Measurements from ENCODE around the gene TMEM169.
A peak's percentile ranks its signal among the peaks of the same experiment; 100 is the strongest.

The TMEM169 gene

GRCh38 chr2:216103213-216103612 lies 21.5 kb downstream of the TMEM169 start:
- no peak for DNase-seq (ENCODE audit: insufficient read length, low spot score)
- no peak for FAIRE-seq

- no peak for DNase-seq (ENCODE audit: insufficient read length, low spot score)
- FAIRE-seq: no peak
Measured at GRCh38 chr2:216104691-216105090, 23.0 kb downstream of the TMEM169 start.

GRCh38 chr2:216107320-216107719 lies 25.6 kb downstream of the TMEM169 start:
- DNase-seq (ENCODE audit: insufficient read length, low spot score) (no peak), FAIRE-seq (no peak)

- FAIRE-seq: no peak
Measured at GRCh38 chr2:216107760-216108159, 26.0 kb downstream of the TMEM169 start.

DNA sequence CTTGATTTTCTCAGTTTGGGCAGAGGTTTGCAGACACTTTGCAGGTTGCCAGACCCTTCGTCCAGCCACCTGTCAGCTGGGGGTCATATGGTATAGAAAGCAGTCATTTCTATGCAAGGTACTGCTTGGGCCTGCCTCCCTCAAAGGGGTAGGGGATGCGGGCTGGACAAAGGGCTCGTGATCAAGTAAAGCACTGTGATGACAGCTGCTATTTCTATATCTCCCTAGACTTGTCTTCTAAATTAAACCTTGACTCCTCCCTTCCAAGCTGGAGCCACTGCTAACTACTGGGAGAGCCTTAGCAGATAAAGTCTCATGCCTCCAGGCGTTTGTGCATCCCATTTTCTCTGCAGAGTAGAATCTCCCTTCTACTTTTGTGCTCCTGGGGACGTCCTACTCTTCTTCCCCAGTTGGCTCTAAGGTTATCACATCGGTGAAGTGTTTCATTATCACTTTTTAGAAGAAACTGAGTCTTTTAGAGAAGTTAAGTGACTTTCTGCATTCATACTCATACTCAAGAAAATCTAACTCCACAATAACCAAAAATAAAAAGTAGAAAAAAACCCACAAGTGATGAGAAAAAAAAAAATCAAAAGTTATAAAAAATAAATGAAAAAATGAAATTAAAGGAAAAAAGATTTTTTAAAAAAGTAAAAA lies 26.7 kb downstream of the TMEM169 start:
- FAIRE-seq (no peak), DNase-seq (ENCODE audit: insufficient read length, low spot score) (no peak)

More at GRCh38 chr2:216107760-216108159, 26.0 kb downstream of the TMEM169 start:
- no peak for DNase-seq (ENCODE audit: insufficient read length, low spot score)

GRCh38 chr2:216108967-216109921 lies 27.5 kb downstream of the TMEM169 start, which contains the start of gene XRCC5:
TSS of gene XRCC5 (plus strand) at chr2:216109348. CDS start at chr2:216109437, 89 bp downstream.
- FAIRE-seq (peak; percentile 98), DNase-seq (ENCODE audit: insufficient read length, low spot score) (peak; percentile 58)

GRCh38 chr2:216109962-216110614 lies 28.4 kb downstream of the TMEM169 start:
- DNase-seq (ENCODE audit: insufficient read length, low spot score) (no peak), FAIRE-seq (peak; percentile 65)

DNA sequence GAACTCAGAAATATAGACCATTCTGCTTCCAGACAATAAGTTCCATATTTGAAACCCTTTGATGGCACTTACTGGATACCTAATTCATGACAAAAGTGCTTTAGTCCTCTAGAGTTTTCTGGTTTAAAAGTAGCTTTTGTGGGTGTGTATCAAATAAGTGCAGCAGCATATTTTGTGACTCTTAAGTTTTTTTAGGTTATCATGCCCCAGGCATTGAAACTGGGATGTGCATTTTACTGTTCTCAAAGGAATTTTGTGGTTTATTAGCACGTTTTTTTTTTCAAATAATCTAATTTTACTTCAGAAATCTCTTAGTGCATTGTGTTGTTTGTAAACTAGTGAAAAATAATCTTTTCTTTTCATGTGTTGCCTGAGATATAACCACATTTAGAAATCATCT lies 28.9 kb downstream of the TMEM169 start:
- FAIRE-seq: no peak

GRCh38 chr2:216111122-216111521 lies 29.4 kb downstream of the TMEM169 start:
- FAIRE-seq: no peak

More for the DNA sequence above, 28.9 kb downstream of the TMEM169 start:
- no peak for DNase-seq (ENCODE audit: insufficient read length, low spot score)

GRCh38 chr2:216112926-216113325 lies 31.2 kb downstream of the TMEM169 start:
- no peak for DNase-seq (ENCODE audit: insufficient read length, low spot score)
- no peak for FAIRE-seq

More at GRCh38 chr2:216111122-216111521, 29.4 kb downstream of the TMEM169 start:
- no peak for DNase-seq (ENCODE audit: insufficient read length, low spot score)

GRCh38 chr2:216113572-216113971 lies 31.9 kb downstream of the TMEM169 start:
- FAIRE-seq: peak; percentile 86
- DNase-seq (ENCODE audit: insufficient read length, low spot score): peak; percentile 28

- FAIRE-seq (no peak), DNase-seq (ENCODE audit: insufficient read length, low spot score) (no peak)
Measured at GRCh38 chr2:216114382-216114713, 32.6 kb downstream of the TMEM169 start.

- peak; percentile 98 for FAIRE-seq
- peak; percentile 64 for DNase-seq (ENCODE audit: insufficient read length, low spot score)
Measured at GRCh38 chr2:216114714-216115531, 33.2 kb downstream of the TMEM169 start.

- DNase-seq (ENCODE audit: insufficient read length, low spot score) (no peak), FAIRE-seq (no peak)
Measured at GRCh38 chr2:216116418-216116817, 34.7 kb downstream of the TMEM169 start.

DNA sequence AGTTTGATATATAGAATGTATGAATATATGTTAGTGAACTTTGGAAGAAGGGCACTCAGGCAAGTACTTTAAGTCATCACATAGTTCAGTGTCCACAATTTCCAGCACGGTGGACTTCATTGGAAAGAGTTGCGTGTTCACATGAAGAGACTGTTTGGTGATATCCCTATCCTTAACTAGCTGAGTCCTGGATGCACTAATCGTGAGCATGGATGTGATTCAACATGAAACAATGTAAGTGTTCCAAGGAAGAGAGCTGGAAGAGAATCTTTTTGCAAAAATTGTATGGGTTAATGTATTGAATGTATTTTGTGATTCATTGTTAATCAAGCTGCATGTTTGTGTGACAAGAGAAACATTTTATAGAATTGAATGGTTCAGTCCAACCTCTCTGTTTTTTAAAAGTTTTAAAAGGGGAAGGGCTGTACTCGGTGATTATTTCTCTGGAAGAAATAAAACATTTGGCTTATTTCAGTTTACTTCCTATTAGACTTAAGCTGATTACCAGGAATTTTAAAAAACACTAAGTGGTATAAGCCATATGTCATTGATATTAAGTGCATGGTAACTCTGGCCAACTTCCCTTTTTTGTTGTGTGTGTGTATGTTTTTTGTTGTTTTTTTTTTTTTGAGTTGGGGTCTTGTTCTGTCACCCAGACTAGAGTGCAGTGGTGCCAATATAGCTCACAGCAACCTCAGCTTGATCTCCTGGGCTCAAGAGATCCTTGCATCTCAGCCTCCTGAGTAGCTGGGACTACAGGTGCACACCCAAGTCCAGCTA lies 36.0 kb downstream of the TMEM169 start:
- FAIRE-seq: no peak
- no peak for DNase-seq (ENCODE audit: insufficient read length, low spot score)

GRCh38 chr2:216118474-216118873 lies 36.8 kb downstream of the TMEM169 start:
- no peak for FAIRE-seq
- DNase-seq (ENCODE audit: insufficient read length, low spot score): no peak

GRCh38 chr2:216119146-216119545 lies 37.4 kb downstream of the TMEM169 start:
- no peak for DNase-seq (ENCODE audit: insufficient read length, low spot score)

GRCh38 chr2:216119986-216120385 lies 38.3 kb downstream of the TMEM169 start:
- DNase-seq (ENCODE audit: insufficient read length, low spot score) (no peak), FAIRE-seq (no peak)

More at GRCh38 chr2:216119146-216119545, 37.4 kb downstream of the TMEM169 start:
- FAIRE-seq: peak; percentile 56

GRCh38 chr2:216121255-216121654 lies 39.5 kb downstream of the TMEM169 start:
- FAIRE-seq (no peak), DNase-seq (ENCODE audit: insufficient read length, low spot score) (no peak)

All from GM19239 (cell line).